ENCODE data around the gene FDPS. TPM values are rescaled to one million over a fixed set of nuclear protein-coding genes. Genes with fewer than 3 reads are reported as not detected.
"Not testable (repeated sequence)": the region's sequence is repeated elsewhere in the genome, so short reads cannot be mapped to it uniquely, and the experiment has no call there.

Gene FDPS
- total RNA-seq, 1 donor from 2014 or later = 490 TPM

- DNase-seq (ENCODE audit: low read depth in 2 of 2) = no peak
These were observed 23.0 kb upstream of the FDPS start for GRCh38 chr1:155285631-155286044.

GRCh38 chr1:155286544-155286943, 22.1 kb upstream of the FDPS start:
- no peak for DNase-seq (ENCODE audit: low read depth in 2 of 2)

GRCh38 chr1:155287987-155288543, 20.6 kb upstream of the FDPS start:
- DNase-seq (ENCODE audit: low read depth in 2 of 2) = no peak

GRCh38 chr1:155291006-155291405, 17.7 kb upstream of the FDPS start:
- DNase-seq (ENCODE audit: low read depth in 2 of 2) = not testable (repeated sequence)

- DNase-seq (ENCODE audit: low read depth in 2 of 2) = no peak
These were observed 15.4 kb upstream of the FDPS start for GRCh38 chr1:155293086-155293749.

GRCh38 chr1:155294520-155295182, 14.0 kb upstream of the FDPS start:
- DNase-seq (ENCODE audit: low read depth in 2 of 2) = no peak

- DNase-seq (ENCODE audit: low read depth in 2 of 2) = no peak
These were observed 13.3 kb upstream of the FDPS start for GRCh38 chr1:155295183-155295941.

- DNase-seq (ENCODE audit: low read depth in 2 of 2) = no peak
These were observed 12.8 kb upstream of the FDPS start for GRCh38 chr1:155295942-155296267.

- no peak for DNase-seq (ENCODE audit: low read depth in 2 of 2)
These were observed 12.0 kb upstream of the FDPS start for GRCh38 chr1:155296661-155297060.

GRCh38 chr1:155297384-155297783, 11.3 kb upstream of the FDPS start:
- no peak for DNase-seq (ENCODE audit: low read depth in 2 of 2)

GRCh38 chr1:155300024-155300423, 8.6 kb upstream of the FDPS start:
- DNase-seq (ENCODE audit: low read depth in 2 of 2) = no peak

GRCh38 chr1:155300553-155301329, 7.9 kb upstream of the FDPS start:
- no peak for DNase-seq (ENCODE audit: low read depth in 2 of 2)

GRCh38 chr1:155301342-155301841, 7.3 kb upstream of the FDPS start, which contains the start of gene PKLR:
TSS of gene PKLR (minus strand) at chr1:155301438. CDS start at chr1:155301395, 43 bp downstream.
- DNase-seq (ENCODE audit: low read depth in 2 of 2) = no peak

- no peak for DNase-seq (ENCODE audit: low read depth in 2 of 2)
These were observed 4.1 kb upstream of the FDPS start for GRCh38 chr1:155304558-155305063.

- no peak for DNase-seq (ENCODE audit: low read depth in 2 of 2)
These were observed 2.7 kb upstream of the FDPS start for GRCh38 chr1:155305881-155306391.

GRCh38 chr1:155307247-155307740, 1.4 kb upstream of the FDPS start:
- DNase-seq (ENCODE audit: low read depth in 2 of 2) = peak; percentile 39 to 67

- DNase-seq (ENCODE audit: low read depth in 2 of 2) = peak; percentile 69 to 79
These were observed 856 bp downstream of the FDPS start for GRCh38 chr1:155309423-155310021.

GRCh38 chr1:155313261-155313660, 4.6 kb downstream of the FDPS start:
- no peak for DNase-seq (ENCODE audit: low read depth in 2 of 2)

- DNase-seq (ENCODE audit: low read depth in 2 of 2) = no peak
These were observed 8.3 kb downstream of the FDPS start for GRCh38 chr1:155316922-155317321.

- DNase-seq (ENCODE audit: low read depth in 2 of 2) = no peak
These were observed 9.4 kb downstream of the FDPS start for GRCh38 chr1:155318082-155318481.
